ENCODE data around the gene UNKL. TPM values are rescaled to one million over a fixed set of nuclear protein-coding genes. Genes with fewer than 3 reads are reported as not detected.

UNKL gene
- polyA plus RNA-seq, 4 donors, result 10.2 to 29.3 (median 16.3) TPM

GRCh38 chr16:1342526-1343427, 71.7 kb downstream of the UNKL start:
- peak; percentile 75 to 86 (median 83) for DNase-seq (ENCODE audit: low read depth in 4 of 4, low spot score in 3 of 4)

- no peak for DNase-seq (ENCODE audit: low read depth in 4 of 4, low spot score in 3 of 4)
These were observed 72.7 kb downstream of the UNKL start for GRCh38 chr16:1341495-1342420.

- DNase-seq (ENCODE audit: low read depth in 4 of 4, low spot score in 3 of 4), result no peak
These were observed 73.6 kb downstream of the UNKL start for GRCh38 chr16:1340730-1341494.

- DNase-seq (ENCODE audit: low read depth in 4 of 4, low spot score in 3 of 4), result no peak
These were observed 75.4 kb downstream of the UNKL start for GRCh38 chr16:1338855-1339675.

- no peak for DNase-seq (ENCODE audit: low read depth in 4 of 4, low spot score in 3 of 4)
These were observed 76.3 kb downstream of the UNKL start for GRCh38 chr16:1338119-1338730.

GRCh38 chr16:1337486-1337885, 77.0 kb downstream of the UNKL start:
- no peak for DNase-seq (ENCODE audit: low read depth in 4 of 4, low spot score in 3 of 4)

- no peak for DNase-seq (ENCODE audit: low read depth in 4 of 4, low spot score in 3 of 4)
These were observed 77.9 kb downstream of the UNKL start for GRCh38 chr16:1336619-1337018.

- DNase-seq (ENCODE audit: low read depth in 4 of 4, low spot score in 3 of 4), result no peak
These were observed 78.5 kb downstream of the UNKL start for GRCh38 chr16:1335996-1336395.

GRCh38 chr16:1335211-1335971, 79.1 kb downstream of the UNKL start:
- DNase-seq (ENCODE audit: low read depth in 4 of 4, low spot score in 3 of 4), result no peak

- DNase-seq (ENCODE audit: low read depth in 4 of 4, low spot score in 3 of 4), result no peak
These were observed 79.8 kb downstream of the UNKL start for GRCh38 chr16:1334739-1335138.

GRCh38 chr16:1333854-1334700, 80.4 kb downstream of the UNKL start:
- DNase-seq (ENCODE audit: low read depth in 4 of 4, low spot score in 3 of 4), result no peak

GRCh38 chr16:1333149-1333812, 81.2 kb downstream of the UNKL start, which contains the start of gene BAIAP3:
Gene BAIAP3, plus strand, starts transcription at chr16:1333645. Its CDS starts 4,905 bp downstream, at chr16:1338550.
- DNase-seq (ENCODE audit: low read depth in 4 of 4, low spot score in 3 of 4), result no peak

- no peak for DNase-seq (ENCODE audit: low read depth in 4 of 4, low spot score in 3 of 4)
These were observed 81.8 kb downstream of the UNKL start for GRCh38 chr16:1332618-1333148.

- peak in 3 of 4 donors; percentile 55 to 82 (median 64) for DNase-seq (ENCODE audit: low read depth in 4 of 4, low spot score in 3 of 4)
These were observed 82.5 kb downstream of the UNKL start for GRCh38 chr16:1331712-1332617.

GRCh38 chr16:1330931-1331711, 83.4 kb downstream of the UNKL start:
- DNase-seq (ENCODE audit: low read depth in 4 of 4, low spot score in 3 of 4), result no peak

All from left renal pelvis (tissue), 4 donors.